Neural progenitor cell (in vitro differentiated cells): ENCODE measurements around the gene LGI4. TPM values are rescaled to one million over a fixed set of nuclear protein-coding genes. Genes with fewer than 3 reads are reported as not detected.

Source experiments
- DNase-seq: peaks from one replicate; pipeline ENCODE4 v3.0.0-alpha.2; 2016; ENCODE audit warnings: low spot score
- H2AFZ ChIP-seq: fragments of 200-600 bp; sonication (generic); replicated peaks from 2 replicates; pipeline ENCODE4 v1.6.1; 2016; ENCODE audit warnings: antibody characterized with exemption
- H3F3A ChIP-seq: fragments of 200-600 bp; sonication (generic); 2 replicates; pipeline ENCODE4 v1.6.1; 2016; ENCODE audit warnings: antibody characterized with exemption, low read depth
- H3K27ac ChIP-seq: fragments of 200-600 bp; sonication (generic); 2 replicates; pipeline ENCODE4 v1.5.1; 2016; ENCODE audit warnings: mild to moderate bottlenecking
- H3K27me3 ChIP-seq: fragments of 200-600 bp; sonication (generic); 2 replicates; pipeline ENCODE4 v1.6.1; 2016; ENCODE audit warnings: mild to moderate bottlenecking, moderate library complexity
- H3K36me3 ChIP-seq: fragments of 200-600 bp; sonication (generic); 2 replicates; pipeline ENCODE4 v1.5.1; 2016
- H3K4me1 ChIP-seq: fragments of 200-600 bp; sonication (generic); 2 replicates; pipeline ENCODE4 v1.6.1; 2016; ENCODE audit warnings: mixed run types
- H3K4me2 ChIP-seq: fragments of 200-600 bp; sonication (generic); 2 replicates; pipeline ENCODE4 v1.6.1; 2016
- H3K4me3 ChIP-seq: fragments of 200-600 bp; sonication (generic); 2 replicates; pipeline ENCODE4 v1.5.1; 2016
- H3K79me2 ChIP-seq: fragments of 200-600 bp; sonication (generic); 2 replicates; pipeline ENCODE4 v1.6.1; 2016; ENCODE audit warnings: low read depth
- H3K9ac ChIP-seq: fragments of 200-600 bp; sonication (generic); 2 replicates; pipeline ENCODE4 v1.6.1; 2016
- H3K9me3 ChIP-seq: fragments of 200-600 bp; sonication (generic); 2 replicates; pipeline ENCODE4 v1.5.1; 2016; ENCODE audit warnings: low read depth
- H4K20me1 ChIP-seq: fragments of 200-600 bp; sonication (generic); 2 replicates; pipeline ENCODE4 v1.6.1; 2016; ENCODE audit warnings: low read depth
- H3K27ac Mint-ChIP-seq: 3 replicates; pipeline ENCODE4 v1.8.0; 2021; ENCODE audit warnings: mixed read lengths
- H3K27me3 Mint-ChIP-seq: 2 replicates; pipeline ENCODE4 v1.8.0; 2022; ENCODE audit warnings: low read depth, mild to moderate bottlenecking, inconsistent platforms, moderate library complexity, mixed read lengths; ENCODE audit not compliant: insufficient read depth
- H3K36me3 Mint-ChIP-seq: 3 replicates; pipeline ENCODE4 v1.8.0; 2021; ENCODE audit warnings: mixed read lengths
- H3K4me1 Mint-ChIP-seq: 3 replicates; pipeline ENCODE4 v1.8.0; 2021; ENCODE audit warnings: mixed read lengths
- H3K4me3 Mint-ChIP-seq: 3 replicates; pipeline ENCODE4 v1.8.0; 2021; ENCODE audit warnings: mild to moderate bottlenecking, moderate library complexity, mixed read lengths
- H3K9me3 Mint-ChIP-seq: 3 replicates; pipeline ENCODE4 v1.8.0; 2020; ENCODE audit warnings: mixed read lengths
- CTCF ChIP-seq: fragments of 200-600 bp; sonication (generic); IDR thresholded peaks from 2 replicates; pipeline ENCODE4 v1.5.1; 2017; ENCODE audit warnings: antibody characterized with exemption, mild to moderate bottlenecking
- EZH2 ChIP-seq: fragments of 200-600 bp; sonication (generic); IDR thresholded peaks from 2 replicates; pipeline ENCODE4 v1.6.1; 2017; ENCODE audit warnings: antibody characterized with exemption, mild to moderate bottlenecking, moderate library complexity
- EZH2phosphoT487 ChIP-seq: fragments of 200-600 bp; sonication (generic); IDR thresholded peaks from 2 replicates; pipeline ENCODE4 v1.6.1; 2017; ENCODE audit warnings: antibody characterized with exemption
- total RNA-seq: library from RNA; depleted of rRNA; stranded (reverse); fragments of >200 nt; gene quantifications from 2 replicates; pipeline ENCODE4 v1.2.3, GENCODE V29; 2015; ENCODE audit warnings: low replicate concordance

Gene LGI4
- total RNA-seq, 1 donor from 2014 or later: not detected

GRCh38 chr19:35125270-35125717 is 9.6 kb downstream of the LGI4 start:
- H3K27me3 Mint-ChIP-seq: peaks cover 2% of the 10 kb centered on the region
- no peaks in the 10 kb centered on the region for H4K20me1 ChIP-seq
- H3F3A ChIP-seq: peaks cover 3% of the 10 kb centered on the region
- peaks cover 15% of the 10 kb centered on the region for H3K4me1 ChIP-seq
- no peak overlapping the region for H3K9ac ChIP-seq
- H3K36me3 ChIP-seq: no peaks in the 10 kb centered on the region
- peak overlapping the region; percentile 87 for H3K27ac Mint-ChIP-seq
- no peak overlapping the region for H3K4me3 Mint-ChIP-seq
- no peaks in the 10 kb centered on the region for H3K9me3 ChIP-seq
- no peaks in the 10 kb centered on the region for H3K36me3 Mint-ChIP-seq
- peaks cover 19% of the 10 kb centered on the region for H3K4me1 Mint-ChIP-seq
- H3K4me2 ChIP-seq: no peak overlapping the region
- no peak for DNase-seq
- H3K79me2 ChIP-seq: no peaks in the 10 kb centered on the region
- no peaks in the 10 kb centered on the region for H3K27me3 ChIP-seq
- no peak overlapping the region for H3K27ac ChIP-seq
- TF ChIP-seq EZH2: no peak
- TF ChIP-seq CTCF: no peak
- no peak for TF ChIP-seq EZH2phosphoT487
- H3K9me3 Mint-ChIP-seq: no peaks in the 10 kb centered on the region
- H2AFZ ChIP-seq: no peak overlapping the region
- H3K4me3 ChIP-seq: no peak overlapping the region

- H3K4me2 ChIP-seq: peak overlapping the region; percentile 66
- H3K9me3 ChIP-seq: no peaks in the 10 kb centered on the region
- H3K27me3 ChIP-seq: no peaks in the 10 kb centered on the region
- no peak overlapping the region for H3K4me3 ChIP-seq
- H3K79me2 ChIP-seq: no peaks in the 10 kb centered on the region
- H4K20me1 ChIP-seq: no peaks in the 10 kb centered on the region
- no peak overlapping the region for H3K9ac ChIP-seq
- H3K4me1 ChIP-seq: peaks cover 15% of the 10 kb centered on the region
- Mint-ChIP-seq H3K9me3 (no peaks in the 10 kb centered on the region), H3K27ac (no peak overlapping the region), H3K4me3 (no peak overlapping the region), H3K27me3 (peaks cover 4% of the 10 kb centered on the region), H3K36me3 (no peaks in the 10 kb centered on the region), H3K4me1 (peaks cover 19% of the 10 kb centered on the region)
- no peak for TF ChIP-seq EZH2
- no peak for TF ChIP-seq CTCF
- TF ChIP-seq EZH2phosphoT487: no peak
- no peak overlapping the region for H3K27ac ChIP-seq
- DNase-seq: peak; percentile 33
- H3F3A ChIP-seq: peaks cover 3% of the 10 kb centered on the region
- no peak overlapping the region for H2AFZ ChIP-seq
- no peaks in the 10 kb centered on the region for H3K36me3 ChIP-seq
Measured at GRCh38 chr19:35124098-35125060, 10.5 kb downstream of the LGI4 start.

- H3K36me3 Mint-ChIP-seq: no peaks in the 10 kb centered on the region
Measured at GRCh38 chr19:35123573-35123972, 11.3 kb downstream of the LGI4 start.

More at GRCh38 chr19:35123573-35123972, 11.3 kb downstream of the LGI4 start:
- H3K4me1 Mint-ChIP-seq: peaks cover 19% of the 10 kb centered on the region
- Histone ChIP-seq H3K27me3 (no peaks in the 10 kb centered on the region), H3K36me3 (no peaks in the 10 kb centered on the region), H3F3A (peaks cover 3% of the 10 kb centered on the region), H3K4me1 (peaks cover 15% of the 10 kb centered on the region), H3K27ac (no peak overlapping the region), H3K9me3 (no peaks in the 10 kb centered on the region), H3K4me2 (peak overlapping the region; percentile 66), H4K20me1 (no peaks in the 10 kb centered on the region), H3K4me3 (no peak overlapping the region), H3K9ac (no peak overlapping the region), H3K79me2 (no peaks in the 10 kb centered on the region), H2AFZ (peak overlapping the region; percentile 15)
- H3K4me3 Mint-ChIP-seq: no peak overlapping the region
- DNase-seq: no peak
- H3K27me3 Mint-ChIP-seq: peaks cover 4% of the 10 kb centered on the region
- H3K27ac Mint-ChIP-seq: no peak overlapping the region
- TF ChIP-seq CTCF: no peak
- TF ChIP-seq EZH2phosphoT487: no peak
- no peaks in the 10 kb centered on the region for H3K9me3 Mint-ChIP-seq
